ENCODE data around the gene HIRA.

The HIRA gene

DNA sequence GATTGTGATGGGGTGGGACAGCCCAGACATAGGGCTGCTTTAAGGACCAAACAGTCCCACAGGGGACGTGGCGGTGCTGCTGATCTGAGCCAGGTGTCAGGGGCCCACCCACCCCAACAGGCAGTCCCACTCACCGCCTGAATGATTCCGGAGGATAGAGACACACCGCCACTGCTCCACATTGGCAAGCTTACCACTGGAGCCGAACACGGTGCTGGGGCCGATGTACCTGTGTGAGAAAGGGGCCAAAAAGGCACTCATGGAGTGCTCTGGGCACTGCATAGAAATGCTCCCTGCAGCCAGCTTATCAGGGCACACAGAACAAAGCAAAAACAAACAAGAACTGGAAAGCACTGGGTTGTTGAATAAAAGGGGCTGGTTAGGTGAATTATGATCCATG is 25.9 kb downstream of the HIRA start:
- no peak for DNase-seq

DNA sequence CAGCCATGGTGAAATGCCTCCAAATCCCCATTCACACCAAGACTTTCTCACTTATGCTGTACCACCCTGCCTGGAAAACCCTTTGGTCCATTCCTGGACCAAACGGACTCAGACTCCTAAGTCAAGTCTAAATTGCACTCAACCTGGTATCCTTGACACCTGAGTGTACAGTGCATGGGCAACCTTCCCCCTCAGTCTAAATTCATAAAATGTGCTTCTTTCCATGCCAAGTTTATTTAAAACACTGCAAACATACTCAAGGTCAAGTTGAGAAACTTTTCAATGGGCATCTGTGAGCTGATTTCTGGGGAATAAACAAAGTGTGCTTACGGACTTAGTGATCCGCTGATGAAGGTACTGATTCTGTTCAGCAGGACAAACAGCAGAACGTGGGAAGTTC is 26.4 kb downstream of the HIRA start:
- DNase-seq, result no peak

DNA sequence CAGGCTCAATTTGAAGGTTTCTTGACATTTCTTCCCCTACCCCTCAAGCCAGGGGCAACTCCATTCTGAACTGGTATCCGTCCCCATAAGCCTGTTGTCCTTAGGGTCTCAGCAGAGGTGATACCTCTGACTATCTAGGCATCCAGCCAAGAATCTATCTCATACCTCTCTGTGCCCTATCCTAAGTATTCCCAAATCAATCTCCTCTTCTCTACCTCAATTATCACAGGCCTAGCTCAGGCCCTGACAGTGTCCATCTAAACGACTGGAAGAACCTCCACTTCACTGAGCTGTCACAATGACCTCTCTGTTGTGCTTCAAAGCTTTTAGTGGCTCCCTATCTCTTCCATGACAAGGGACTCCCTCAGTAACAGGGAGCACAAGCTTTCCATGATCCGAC is 26.9 kb downstream of the HIRA start:
- no peak for DNase-seq

DNA sequence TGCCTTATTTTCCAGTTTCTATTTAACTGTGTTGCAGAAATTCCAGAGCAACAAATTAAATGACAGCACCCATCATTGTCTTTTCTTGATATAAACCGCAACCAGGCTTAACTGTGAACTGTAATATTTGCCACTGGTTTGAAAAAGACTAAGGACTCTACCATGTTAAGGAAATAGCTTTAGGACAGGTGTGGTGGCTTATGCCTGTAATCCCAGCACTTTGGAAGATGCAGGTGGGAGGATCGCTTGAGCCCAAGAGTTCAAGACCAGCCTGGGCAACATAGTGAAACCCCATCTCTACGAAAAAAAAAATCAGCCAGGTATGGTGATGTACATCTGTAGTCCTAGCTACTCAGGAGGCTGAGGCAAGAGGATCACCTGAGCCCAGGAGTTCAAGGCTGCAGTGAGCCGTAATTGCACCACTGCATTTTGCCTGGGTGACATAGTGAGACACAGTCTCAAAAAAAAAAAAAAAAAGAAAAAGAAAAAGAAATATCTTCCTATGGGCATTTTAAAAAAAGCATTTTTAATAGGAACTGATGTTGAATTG is 28.8 kb downstream of the HIRA start:
- no peak for DNase-seq

DNA sequence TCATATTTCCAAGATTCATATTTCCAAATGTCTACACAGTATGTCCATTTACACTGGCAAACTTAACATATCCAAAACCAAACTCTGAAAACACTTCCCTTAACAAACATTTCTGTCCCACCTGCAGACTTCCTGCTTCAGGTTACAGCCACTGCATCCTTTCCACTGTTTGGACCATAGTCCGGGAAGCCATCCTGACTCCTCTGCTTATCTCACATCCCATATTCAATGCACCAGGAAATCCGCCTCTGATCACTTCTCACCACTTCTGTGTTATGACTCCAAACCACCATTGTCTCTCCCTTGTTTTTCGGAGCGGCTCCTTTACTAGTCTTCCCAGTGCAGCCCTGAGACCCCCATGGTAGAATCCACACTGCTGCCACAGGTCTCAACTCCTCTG is 30.1 kb downstream of the HIRA start:
- no peak for DNase-seq

DNA sequence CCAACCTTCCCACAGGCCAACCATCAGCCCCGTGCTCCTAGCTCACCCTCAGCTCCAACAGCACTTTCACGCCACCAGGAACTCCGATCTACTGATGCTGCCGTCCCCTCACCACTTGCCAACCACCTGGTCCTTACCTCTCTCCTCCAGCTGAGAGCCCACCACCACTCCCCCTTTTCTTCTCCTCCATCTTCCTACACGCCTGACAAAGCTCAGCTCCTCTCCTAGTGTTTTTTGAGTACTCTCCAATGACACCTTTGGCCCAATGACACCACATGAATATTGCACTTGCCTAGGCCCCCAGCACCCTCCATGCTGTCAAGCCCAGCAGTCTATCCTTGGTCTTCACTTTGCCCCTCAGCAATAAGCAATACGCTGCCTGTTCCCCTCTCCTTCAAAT is 30.7 kb downstream of the HIRA start:
- DNase-seq, result no peak

DNA sequence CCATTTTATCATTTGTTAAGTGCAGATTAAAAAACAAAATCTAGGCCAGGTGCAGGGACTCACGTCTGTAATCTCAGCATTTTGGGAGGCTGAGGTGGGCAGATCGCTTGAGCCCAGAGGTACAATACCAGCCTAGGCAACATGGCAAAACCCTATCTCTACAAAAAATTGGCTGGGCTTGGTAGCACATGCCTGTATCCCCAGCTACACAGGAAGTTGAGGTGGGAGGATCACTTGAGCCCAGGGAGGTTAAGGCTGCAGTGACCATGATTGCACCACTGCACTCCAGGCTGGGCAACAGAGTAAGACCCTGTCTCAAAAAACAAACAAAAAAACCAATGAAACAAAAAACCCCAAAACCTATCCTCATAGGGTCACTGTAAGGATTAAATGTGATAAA is 32.9 kb downstream of the HIRA start:
- no peak for DNase-seq

DNA sequence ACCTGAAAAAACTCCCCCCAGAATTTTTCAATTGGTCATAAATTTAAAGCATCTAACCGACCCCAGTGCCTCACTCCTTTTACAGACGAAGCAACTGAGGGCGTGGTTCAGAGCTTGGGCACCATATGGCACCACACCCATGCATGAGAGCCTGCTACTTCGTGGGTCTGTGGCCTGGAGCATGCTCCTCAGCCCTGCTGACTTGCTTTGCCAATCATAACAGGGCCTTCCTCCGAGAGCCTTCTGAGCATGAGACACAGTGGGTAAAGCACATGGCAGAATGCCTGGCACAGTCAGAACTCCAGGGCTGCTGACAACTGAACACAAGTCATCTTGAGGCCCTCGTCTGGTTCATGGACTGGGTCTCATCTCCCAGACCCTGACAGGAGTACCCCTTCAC is 33.3 kb downstream of the HIRA start:
- no peak for DNase-seq

DNA sequence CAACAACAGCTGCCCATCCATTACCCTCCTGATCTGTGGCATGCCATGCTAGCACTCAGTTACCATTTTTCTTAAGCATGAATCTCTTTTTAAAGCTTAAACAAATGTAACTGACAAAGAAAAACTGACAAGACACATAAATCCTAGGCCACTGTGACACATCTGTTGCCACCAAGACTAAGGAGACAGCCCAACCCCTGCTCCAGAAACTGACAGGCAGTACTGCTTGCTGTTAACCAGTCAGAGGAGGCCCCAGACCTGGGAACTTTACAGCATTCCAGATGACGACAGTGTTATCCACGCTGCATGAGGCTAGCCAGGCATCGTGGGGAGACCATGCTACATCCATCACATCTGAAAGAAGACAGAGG is 33.8 kb downstream of the HIRA start:
- no peak for DNase-seq

DNA sequence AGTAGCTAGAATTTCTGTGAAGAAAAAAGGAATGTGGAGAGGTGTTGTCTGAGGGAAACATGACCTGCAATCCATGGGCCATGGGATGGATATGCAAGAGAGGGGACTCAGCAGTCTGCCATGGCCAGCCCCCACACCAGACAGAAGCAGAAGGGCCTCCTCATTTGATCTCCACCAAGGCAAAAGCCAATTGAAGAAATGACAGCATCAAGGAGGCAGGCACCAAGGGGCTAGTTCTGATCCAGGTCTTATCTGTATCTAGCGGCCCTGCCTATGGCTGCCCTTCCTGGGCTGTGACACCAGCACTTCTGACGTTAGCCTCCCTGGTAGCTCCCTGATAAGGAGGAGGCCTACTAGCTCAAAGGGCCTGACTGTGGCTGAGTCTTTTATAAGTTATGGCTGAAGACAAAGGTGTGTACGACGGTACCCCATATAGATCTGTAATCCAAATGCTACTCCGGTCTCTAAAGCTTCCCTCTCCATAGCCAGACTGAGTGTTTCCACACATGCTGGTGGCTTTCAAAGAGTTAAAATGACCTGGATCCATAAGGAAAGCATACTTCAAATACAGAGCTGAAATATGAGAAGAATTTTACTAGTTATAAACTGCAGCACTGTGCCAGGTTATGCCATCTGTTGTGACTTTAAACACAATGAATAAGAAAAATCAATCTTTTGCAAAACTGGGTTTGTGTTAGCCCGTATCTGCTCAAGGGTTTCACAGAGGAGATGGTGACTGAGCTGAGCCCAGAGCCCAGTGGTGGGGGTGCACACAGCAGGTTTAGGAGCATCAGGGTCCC is 34.4 kb downstream of the HIRA start:
- no peak for DNase-seq

DNA sequence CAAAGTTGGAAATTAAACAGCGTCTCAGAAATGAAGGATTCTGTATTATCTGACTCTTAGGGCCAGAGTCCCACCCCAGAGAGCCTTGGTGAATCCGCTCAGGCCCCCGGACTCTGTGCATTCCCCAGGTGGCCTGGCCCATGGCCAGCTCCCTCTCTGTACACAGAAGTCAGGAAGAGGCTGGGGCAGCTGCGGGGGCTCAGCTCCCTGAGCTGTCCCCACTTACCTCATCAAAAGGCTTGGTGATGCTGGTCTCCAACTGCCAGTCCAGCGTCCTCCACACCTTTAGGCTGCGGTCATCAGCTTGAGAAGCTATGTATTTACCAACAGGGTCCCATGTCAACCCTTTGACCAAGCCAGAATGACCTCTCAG is 35.0 kb downstream of the HIRA start:
- DNase-seq, result no peak

DNA sequence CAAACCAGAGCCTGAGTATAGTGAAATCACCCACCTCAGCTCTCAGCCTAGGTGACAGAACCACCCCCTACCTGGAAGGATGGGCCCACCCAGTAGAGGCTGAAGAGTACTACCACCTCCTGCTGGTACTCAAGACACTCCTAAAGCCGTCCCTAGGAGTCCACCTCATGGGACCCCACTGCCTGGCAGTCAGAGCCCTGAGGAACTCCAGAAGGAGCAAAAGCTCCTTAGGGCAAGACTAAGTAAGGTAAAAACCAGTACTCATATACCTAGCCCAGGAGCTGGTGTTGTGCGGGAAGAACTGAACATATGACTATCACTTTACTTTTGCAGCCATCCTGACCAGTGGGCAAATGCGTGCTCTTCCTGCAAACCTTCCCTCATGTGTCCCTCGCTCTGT is 36.3 kb downstream of the HIRA start:
- DNase-seq, result no peak

DNA sequence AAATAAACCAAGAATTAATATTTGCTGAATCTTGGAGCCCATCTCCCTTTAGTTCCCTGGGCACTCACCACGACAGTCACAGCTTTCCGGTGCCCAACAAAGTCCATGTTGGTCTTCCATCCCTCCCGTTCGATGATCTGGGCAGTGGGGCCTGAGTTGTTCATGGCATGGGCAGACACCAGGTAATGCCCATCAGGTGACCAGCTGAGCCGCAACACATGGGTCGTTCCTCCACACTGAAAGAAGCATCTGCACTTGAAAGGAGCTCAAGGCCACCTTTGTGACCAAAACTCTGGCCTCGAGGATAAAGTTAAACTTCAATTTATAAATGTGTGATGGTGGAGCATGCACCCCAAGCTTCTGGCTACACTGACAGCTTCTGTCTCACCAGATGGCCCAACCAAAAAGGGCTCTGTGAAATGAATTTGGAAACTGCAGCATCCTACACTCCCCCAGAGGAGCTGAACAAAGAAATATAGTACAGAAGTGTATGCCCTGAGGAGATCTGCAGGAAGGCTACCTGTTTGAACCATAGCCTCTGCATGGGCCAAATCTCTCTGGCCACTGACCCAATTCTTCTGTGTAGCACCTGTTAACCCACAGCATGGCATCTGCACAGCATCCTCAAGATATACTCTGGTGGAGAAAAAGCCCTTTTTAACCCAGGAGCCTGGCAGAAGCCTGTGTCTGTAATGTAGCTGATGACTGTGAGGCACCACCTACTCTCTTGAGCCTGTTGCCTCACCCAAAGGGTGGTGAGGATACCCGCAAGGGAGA is 37.1 kb downstream of the HIRA start:
- no peak for DNase-seq

DNA sequence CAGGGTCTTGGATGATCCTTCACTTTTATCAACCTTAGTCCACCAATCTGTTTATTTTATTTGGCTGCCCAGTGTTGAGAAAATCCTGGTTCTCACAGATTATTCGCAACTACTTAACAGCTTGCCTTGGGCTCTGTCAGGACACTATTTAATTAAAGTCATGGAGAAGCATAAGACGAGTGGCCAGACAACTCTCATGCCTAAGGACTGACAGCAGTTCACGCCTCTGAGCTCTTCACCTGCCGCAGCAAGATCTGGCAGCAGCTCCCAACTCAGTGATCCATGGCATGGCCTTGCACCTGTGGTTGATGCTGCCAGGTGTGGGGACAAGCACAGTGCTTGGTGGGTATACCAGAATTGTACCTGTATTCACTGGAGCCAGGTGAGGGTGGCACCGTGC is 37.8 kb downstream of the HIRA start:
- DNase-seq, result no peak

DNA sequence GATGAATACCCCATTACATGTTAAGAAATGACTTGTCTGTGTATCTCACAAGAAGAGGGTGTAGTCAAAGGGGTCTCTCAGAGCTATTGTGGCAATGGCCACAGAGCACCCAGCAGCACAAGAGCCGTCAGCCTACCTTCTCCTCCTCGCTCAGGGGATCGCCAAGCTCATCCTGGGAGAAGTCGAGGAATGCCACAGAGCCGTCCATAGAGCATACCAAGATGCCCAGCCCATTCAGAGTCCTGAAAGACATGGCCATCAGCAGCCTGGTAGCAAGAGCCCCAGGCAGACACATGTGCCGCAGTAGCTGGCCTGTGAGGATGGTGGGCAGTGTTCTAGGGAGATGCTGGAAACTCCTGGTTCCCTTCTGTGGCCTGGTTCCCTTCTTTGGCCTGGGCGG is 44.0 kb downstream of the HIRA start:
- DNase-seq, result no peak

DNA sequence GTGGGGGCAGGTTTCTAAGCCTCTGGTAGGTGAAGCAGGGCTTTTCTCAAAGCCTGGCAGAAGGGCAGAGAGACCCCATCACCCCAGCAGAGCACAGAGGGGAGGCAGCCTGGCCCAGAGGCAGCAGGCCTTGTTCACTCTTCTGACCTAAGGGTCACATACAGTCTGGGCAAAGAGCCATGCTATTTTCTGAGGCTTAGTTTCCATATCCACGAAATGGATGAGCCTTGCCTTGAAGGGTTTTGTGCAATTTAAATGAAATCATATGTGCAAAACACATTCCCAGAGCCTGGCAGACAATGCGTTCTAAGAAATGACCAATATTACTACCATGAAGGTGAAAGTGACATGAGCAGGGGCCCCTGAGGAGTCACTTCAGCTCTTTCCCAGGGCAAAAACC is 44.5 kb downstream of the HIRA start:
- DNase-seq, result no peak

DNA sequence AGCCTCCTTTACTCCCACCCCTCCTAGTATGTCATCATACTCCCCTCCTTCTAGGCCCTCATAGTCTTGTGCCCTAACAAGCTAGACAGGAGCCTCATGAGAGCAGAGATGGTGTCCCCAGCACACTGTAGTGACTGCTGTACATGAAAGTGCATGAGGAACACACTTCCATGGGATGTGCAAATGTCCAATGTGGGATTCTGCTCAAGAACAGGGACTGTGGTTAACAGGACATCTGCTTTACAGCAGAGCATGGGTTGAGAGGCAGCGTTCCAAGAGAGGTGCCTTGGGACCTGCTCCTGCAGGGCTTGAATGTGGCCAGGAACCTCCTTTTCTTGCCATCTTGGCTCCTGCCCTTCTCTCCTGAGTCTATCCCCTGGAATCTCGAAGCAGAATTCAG is 45.3 kb downstream of the HIRA start:
- no peak for DNase-seq

DNA sequence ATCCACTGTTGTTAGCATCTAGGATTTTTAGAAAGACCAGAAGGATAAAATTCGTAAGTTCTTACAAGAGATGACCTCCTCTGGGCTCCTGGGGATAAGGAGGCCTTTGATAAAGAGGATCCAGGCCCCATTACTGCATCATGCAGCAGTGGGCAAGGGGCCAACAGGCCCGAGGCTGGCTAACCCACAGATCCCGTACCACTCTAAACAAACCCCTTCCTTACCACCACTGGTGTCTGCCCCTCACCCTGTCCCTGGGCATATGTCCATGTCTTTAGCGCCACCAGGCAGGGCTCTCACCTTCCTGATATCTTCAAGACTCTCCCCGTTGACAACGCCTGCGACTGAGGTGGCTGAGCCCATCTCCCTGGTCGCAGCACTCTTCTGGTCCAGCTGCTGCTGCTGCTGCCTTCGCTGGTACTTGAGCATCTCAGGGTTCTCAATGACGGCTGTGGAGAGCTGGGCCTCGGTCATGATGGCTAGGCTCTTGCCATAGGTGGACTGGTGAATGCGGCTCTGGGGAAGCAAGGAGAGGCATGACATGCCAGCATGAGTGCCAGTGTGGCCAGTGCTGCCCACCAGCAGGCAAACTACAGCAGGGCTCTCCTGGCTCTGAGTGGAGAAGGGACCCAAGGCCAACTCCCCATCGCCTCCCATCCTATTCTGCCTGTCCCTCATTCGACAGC is 46.2 kb downstream of the HIRA start:
- no peak for DNase-seq

DNA sequence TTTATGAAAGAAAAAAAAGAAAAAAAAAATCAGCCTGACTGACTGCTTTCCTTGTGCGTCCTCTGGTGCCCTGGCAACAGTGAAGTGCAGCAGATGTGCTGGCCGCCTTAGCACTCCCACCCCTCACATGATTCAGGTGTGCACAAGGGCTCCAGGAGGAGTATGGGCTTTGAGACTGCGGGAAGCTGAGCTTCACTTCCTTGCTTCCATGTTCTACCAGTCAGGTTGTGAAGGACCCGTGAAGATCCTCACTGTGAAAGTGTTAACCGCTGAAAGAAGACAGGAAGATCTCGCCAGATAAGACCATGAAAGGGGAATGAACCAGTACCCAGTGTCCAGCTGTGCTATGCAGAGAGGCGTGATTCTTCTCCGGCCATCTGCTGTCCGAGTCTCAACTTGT is 48.2 kb downstream of the HIRA start:
- no peak for DNase-seq

DNA sequence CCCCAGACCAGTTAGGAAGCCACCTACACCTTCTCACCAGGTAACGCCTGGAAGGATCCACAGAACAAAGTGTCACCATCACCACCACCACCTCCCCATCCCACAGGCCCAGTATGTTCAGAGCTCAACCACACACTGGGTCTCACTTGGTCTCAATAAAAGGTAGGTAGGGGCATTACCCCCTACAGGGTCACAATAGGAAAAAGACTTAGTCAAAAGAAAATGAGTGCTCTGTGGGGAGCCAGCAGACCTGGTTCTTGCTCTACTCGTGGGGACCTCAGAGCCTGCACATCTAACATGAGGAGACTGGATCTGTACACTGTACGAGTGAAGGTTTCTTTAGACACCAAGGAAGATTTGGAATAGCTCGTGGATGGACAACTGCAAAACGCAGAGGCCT is 49.3 kb downstream of the HIRA start:
- DNase-seq, result no peak

DNA sequence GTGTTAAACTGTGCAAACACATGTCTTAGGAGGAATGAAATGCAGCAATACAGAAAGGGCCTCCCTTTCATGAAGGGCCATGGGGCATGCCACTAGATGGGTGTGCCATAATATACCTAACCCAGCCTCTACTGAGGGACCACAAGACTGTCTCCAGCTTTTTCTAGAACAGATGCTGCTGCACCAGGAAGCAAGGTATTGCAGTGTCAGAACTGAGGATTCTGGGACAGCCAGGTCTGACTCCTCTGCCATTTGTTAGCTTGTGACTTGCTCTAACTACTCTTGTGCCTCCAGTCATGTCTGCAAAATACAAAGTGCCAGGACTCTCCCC is 53.2 kb downstream of the HIRA start:
- no peak for DNase-seq

DNA sequence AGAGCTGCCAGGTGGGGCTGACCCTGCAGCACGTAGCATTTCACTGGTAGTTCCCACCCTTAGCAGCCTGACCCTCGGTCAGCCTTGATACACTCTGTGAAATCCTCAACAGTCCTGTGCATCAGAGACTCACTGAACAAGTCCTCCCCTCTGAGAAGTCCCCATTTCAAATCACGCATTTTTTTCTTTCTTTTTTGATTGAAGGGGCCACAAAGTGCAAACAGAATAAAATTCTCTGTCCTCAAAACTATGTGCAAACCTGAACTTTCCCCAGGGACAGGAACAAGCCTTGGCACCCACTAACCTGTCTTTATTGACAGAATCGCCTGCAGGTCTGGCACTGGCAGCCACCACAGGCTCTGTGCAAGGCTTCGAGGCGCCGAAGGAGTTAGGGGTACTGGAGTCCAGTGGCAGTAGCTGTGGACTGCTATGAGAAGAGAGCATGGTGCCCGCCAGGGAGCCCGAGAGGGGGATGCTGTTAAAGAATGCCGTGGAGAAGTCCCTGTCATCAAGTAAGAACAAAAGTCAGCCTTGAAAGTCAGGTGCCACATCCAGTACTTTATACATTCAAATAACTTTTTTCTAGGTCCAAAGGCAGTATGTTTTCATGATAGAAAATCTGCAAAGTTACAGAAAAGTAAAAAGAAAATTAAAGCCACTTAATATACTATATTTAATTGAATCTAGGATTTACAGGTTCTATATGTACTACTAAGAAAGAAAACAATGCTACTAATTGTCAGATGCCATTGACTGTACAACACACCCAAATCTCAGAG is 53.8 kb downstream of the HIRA start:
- no peak for DNase-seq

DNA sequence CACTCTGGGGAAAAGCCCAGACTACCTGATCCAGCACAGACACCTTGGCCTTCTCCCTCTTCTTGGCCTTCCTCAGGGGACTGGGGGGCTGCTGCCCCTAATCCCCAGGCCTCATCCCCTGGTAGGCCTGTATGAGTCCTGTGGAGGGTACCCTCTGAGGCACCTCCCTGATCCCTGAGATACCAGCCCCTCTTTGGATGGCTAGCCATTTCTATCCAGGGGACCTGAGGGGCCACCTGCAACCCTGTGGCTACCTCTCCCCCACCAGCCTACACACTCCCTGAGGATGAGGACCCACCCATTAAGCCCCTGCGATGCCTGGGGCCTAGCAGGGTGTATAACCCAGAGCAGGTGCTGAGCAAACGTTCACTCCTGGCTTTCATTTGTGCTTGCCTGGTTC is 54.6 kb downstream of the HIRA start:
- DNase-seq, result no peak
